GM19467 (cell line): ENCODE results near the gene KCNJ11.

Experiments used
- ATAC-seq: cut with Tn5 transposase; IDR thresholded peaks from one replicate; pipeline ENCODE4 v1.9.1; 2021; ENCODE audit warnings: mild to moderate bottlenecking, moderate library complexity; ENCODE audit not compliant: unreplicated experiment

KCNJ11 gene

GRCh38 chr11:17369094-17369493 is 19.4 kb downstream of the KCNJ11 start:
- ATAC-seq, result no peak

GRCh38 chr11:17368551-17368950 is 19.9 kb downstream of the KCNJ11 start:
- no peak for ATAC-seq

- no peak for ATAC-seq
These were observed 22.0 kb downstream of the KCNJ11 start for GRCh38 chr11:17366495-17366894.

- ATAC-seq, result no peak
These were observed 33.9 kb downstream of the KCNJ11 start for GRCh38 chr11:17354601-17354991.

- no peak for ATAC-seq
These were observed 34.4 kb downstream of the KCNJ11 start for GRCh38 chr11:17353821-17354600.

- no peak for ATAC-seq
These were observed 35.3 kb downstream of the KCNJ11 start for GRCh38 chr11:17352950-17353820.

GRCh38 chr11:17351510-17352176 is 36.8 kb downstream of the KCNJ11 start, which contains the start of gene NCR3LG1:
NCR3LG1 (plus strand) TSS chr11:17351800; CDS start chr11:17351970, 170 bp downstream.
- no peak for ATAC-seq

- no peak for ATAC-seq
These were observed 37.3 kb downstream of the KCNJ11 start for GRCh38 chr11:17351172-17351509.

- no peak for ATAC-seq
These were observed 37.8 kb downstream of the KCNJ11 start for GRCh38 chr11:17350455-17351171.

GRCh38 chr11:17347676-17348075 is 40.8 kb downstream of the KCNJ11 start:
- no peak for ATAC-seq

- ATAC-seq, result no peak
These were observed 44.6 kb downstream of the KCNJ11 start for GRCh38 chr11:17343907-17344306.

- no peak for ATAC-seq
These were observed 45.2 kb downstream of the KCNJ11 start for GRCh38 chr11:17343257-17343656.
